Natural killer cell treated with Interleukin-12 subunit alpha and Interleukin-12 subunit beta and Interleukin-15 and Interleukin-18, amount 100 ng/mL, for 72 hours (primary cell): Measurements from ENCODE around the gene RALGPS1. TPM values are rescaled to one million over a fixed set of nuclear protein-coding genes. Genes with fewer than 3 reads are reported as not detected.

Experiments
- ATAC-seq, 2 donors: fragments of 150-1000 bp; cut with Tn5 transposase in 1 of 2; sonication (Bioruptor Pico), chemical (Tn5 transposase) in 1 of 2; 2 replicates each; pipeline ENCODE4 v1.10.0; 2021
- DNase-seq: peaks from one replicate; pipeline ENCODE4 v3.0.0; 2022; ENCODE audit warnings: low spot score
- H3K27ac Mint-ChIP-seq, 2 donors: 1 replicate in 1 of 2; 2 replicates in 1 of 2; pipeline ENCODE4 v1.8.0; 2022; ENCODE audit warnings: mixed read lengths in 2 of 2, mild to moderate bottlenecking in 1 of 2, moderate library complexity in 1 of 2
- H3K27me3 Mint-ChIP-seq, 2 donors: 1 replicate in 1 of 2; 2 replicates in 1 of 2; pipeline ENCODE4 v1.8.0; 2022; ENCODE audit warnings: mixed read lengths in 2 of 2
- H3K36me3 Mint-ChIP-seq: one replicate; pipeline ENCODE4 v1.8.0; 2022; ENCODE audit warnings: mixed read lengths
- H3K4me1 Mint-ChIP-seq, 2 donors: 1 replicate in 1 of 2; 2 replicates in 1 of 2; pipeline ENCODE4 v1.8.0; 2022; ENCODE audit warnings: low read depth in 2 of 2, mixed read lengths in 2 of 2, mild to moderate bottlenecking in 1 of 2
- H3K4me3 Mint-ChIP-seq: one replicate; pipeline ENCODE4 v1.8.0; 2022; ENCODE audit warnings: mixed read lengths
- H3K9me3 Mint-ChIP-seq: 2 replicates; pipeline ENCODE4 v1.8.0; 2022; ENCODE audit warnings: mixed read lengths
- total RNA-seq, 2 donors: library from RNA; stranded (reverse); gene quantifications; one replicate each; pipeline ENCODE4 v1.2.3, GENCODE V29; 2022

Gene RALGPS1
- total RNA-seq, 2 donors from 2014 or later: 4.4 to 7.0 TPM

- no peaks in the 10 kb centered on the region for H3K27me3 Mint-ChIP-seq
- H3K4me3 Mint-ChIP-seq: no peak overlapping the region
- H3K4me1 Mint-ChIP-seq: peaks cover 0 to 6% of the 10 kb centered on the region in 2 donors
- no peak overlapping the region for H3K27ac Mint-ChIP-seq
- ATAC-seq (no peak), DNase-seq (no peak)
- H3K9me3 Mint-ChIP-seq: no peaks in the 10 kb centered on the region
- H3K36me3 Mint-ChIP-seq: no peaks in the 10 kb centered on the region
These were observed 4.6 kb downstream of the RALGPS1 start for GRCh38 chr9:126919193-126919592.

DNA sequence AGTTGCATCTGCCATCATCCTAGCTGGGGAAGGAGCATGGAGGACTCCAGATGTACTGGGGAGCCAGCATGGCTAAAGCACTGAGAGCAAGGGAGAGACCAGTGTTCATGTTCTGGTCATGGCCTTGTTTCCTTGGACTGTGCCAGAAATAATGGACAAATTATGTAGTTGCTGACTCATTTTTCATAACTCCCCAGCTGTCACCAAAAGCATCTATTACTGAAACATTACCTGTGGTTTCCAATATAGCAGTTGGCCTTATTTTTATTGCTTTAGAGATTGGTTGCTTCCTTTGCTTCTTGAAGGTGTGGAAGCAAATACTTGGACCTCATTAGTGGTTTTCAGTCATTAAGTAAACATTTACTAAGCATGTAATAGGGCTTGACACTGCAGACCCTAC lies 11.3 kb downstream of the RALGPS1 start:
- H3K4me3 Mint-ChIP-seq: no peak overlapping the region
- no peak for ATAC-seq

GRCh38 chr9:126926364-126926763 lies 11.8 kb downstream of the RALGPS1 start:
- no peak for DNase-seq

More for the DNA sequence above, 11.3 kb downstream of the RALGPS1 start:
- Mint-ChIP-seq H3K27me3 (peaks cover 0 to 2% of the 10 kb centered on the region in 2 donors), H3K27ac (no peak overlapping the region), H3K36me3 (no peaks in the 10 kb centered on the region), H3K9me3 (no peaks in the 10 kb centered on the region), H3K4me1 (no peaks in the 10 kb centered on the region)
- DNase-seq: no peak

GRCh38 chr9:126927419-126927818 lies 12.8 kb downstream of the RALGPS1 start:
- no peak overlapping the region for H3K4me3 Mint-ChIP-seq
- DNase-seq (no peak), ATAC-seq (no peak)
- H3K36me3 Mint-ChIP-seq: no peaks in the 10 kb centered on the region
- no peaks in the 10 kb centered on the region for H3K4me1 Mint-ChIP-seq
- no peak overlapping the region for H3K27ac Mint-ChIP-seq
- peaks cover 0 to 2% of the 10 kb centered on the region in 2 donors for H3K27me3 Mint-ChIP-seq
- H3K9me3 Mint-ChIP-seq: no peaks in the 10 kb centered on the region

More at GRCh38 chr9:126926364-126926763, 11.8 kb downstream of the RALGPS1 start:
- ATAC-seq: peak in 1 of 2 donors; percentile 36
- no peaks in the 10 kb centered on the region for H3K36me3 Mint-ChIP-seq
- no peak overlapping the region for H3K4me3 Mint-ChIP-seq
- no peaks in the 10 kb centered on the region for H3K4me1 Mint-ChIP-seq
- H3K27me3 Mint-ChIP-seq: peaks cover 0 to 2% of the 10 kb centered on the region in 2 donors
- H3K27ac Mint-ChIP-seq: no peak overlapping the region
- H3K9me3 Mint-ChIP-seq: no peaks in the 10 kb centered on the region

GRCh38 chr9:126932871-126933321 lies 18.3 kb downstream of the RALGPS1 start:
- DNase-seq: no peak
- Mint-ChIP-seq H3K4me3 (no peak overlapping the region), H3K27ac (no peak overlapping the region), H3K9me3 (no peaks in the 10 kb centered on the region), H3K36me3 (no peaks in the 10 kb centered on the region), H3K4me1 (no peaks in the 10 kb centered on the region), H3K27me3 (peaks cover 0 to 4% of the 10 kb centered on the region in 2 donors)
- no peak for ATAC-seq

GRCh38 chr9:126933334-126933980 lies 18.9 kb downstream of the RALGPS1 start:
- Mint-ChIP-seq H3K36me3 (no peaks in the 10 kb centered on the region), H3K4me3 (no peak overlapping the region), H3K27ac (no peak overlapping the region), H3K27me3 (peaks cover 0 to 4% of the 10 kb centered on the region in 2 donors), H3K9me3 (no peaks in the 10 kb centered on the region), H3K4me1 (no peaks in the 10 kb centered on the region)
- ATAC-seq (no peak), DNase-seq (no peak)

DNA sequence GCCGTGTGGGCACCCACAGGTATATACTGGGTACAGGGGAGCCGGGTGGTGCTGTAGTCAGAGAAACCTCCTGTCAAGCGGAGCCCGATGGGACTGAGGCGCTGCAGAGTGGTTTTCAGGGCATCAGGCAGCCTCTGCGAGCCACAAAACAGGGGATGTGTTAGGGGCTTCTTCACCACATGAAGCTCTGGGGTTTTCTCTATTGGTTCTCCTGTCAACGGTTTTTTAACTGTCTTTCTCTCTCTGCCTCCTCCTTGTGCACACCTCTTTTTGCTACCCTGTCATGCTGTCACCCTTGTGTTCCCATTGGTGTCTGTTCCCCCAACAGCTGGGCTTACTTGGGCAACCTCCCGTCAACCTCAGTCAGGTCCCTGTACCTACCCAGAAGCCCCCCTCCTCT lies 19.9 kb downstream of the RALGPS1 start:
- peaks cover 0 to 2% of the 10 kb centered on the region in 2 donors for H3K27me3 Mint-ChIP-seq
- DNase-seq (no peak), ATAC-seq (no peak)
- no peak overlapping the region for H3K27ac Mint-ChIP-seq
- no peaks in the 10 kb centered on the region for H3K4me1 Mint-ChIP-seq
- H3K4me3 Mint-ChIP-seq: no peak overlapping the region
- H3K36me3 Mint-ChIP-seq: no peaks in the 10 kb centered on the region
- H3K9me3 Mint-ChIP-seq: no peaks in the 10 kb centered on the region

DNA sequence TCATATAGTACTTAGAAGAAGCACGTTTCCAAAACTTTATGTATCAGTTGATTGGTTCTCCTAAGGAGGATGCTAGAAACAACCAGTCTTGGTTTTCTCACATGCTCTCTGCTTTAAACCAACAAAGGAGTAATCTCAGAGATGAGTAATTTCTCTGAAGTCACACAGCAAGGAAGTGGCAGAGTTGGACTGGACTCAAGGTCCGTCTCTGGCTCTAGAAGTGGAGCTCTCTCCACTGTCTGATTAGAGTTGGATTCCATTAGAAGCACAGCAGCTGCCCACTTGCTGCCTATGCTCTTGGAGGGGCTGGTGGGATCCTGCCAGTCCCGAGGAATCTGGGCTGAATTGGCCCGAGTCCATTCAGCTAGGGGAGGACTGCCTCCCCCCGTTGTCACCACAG lies 21.0 kb downstream of the RALGPS1 start:
- no peak for DNase-seq
- Mint-ChIP-seq H3K9me3 (no peaks in the 10 kb centered on the region), H3K27ac (no peak overlapping the region), H3K36me3 (no peaks in the 10 kb centered on the region), H3K27me3 (peaks cover 0 to 2% of the 10 kb centered on the region in 2 donors), H3K4me1 (peaks cover 3% of the 10 kb centered on the region in 2 donors), H3K4me3 (no peak overlapping the region)
- ATAC-seq: no peak

DNA sequence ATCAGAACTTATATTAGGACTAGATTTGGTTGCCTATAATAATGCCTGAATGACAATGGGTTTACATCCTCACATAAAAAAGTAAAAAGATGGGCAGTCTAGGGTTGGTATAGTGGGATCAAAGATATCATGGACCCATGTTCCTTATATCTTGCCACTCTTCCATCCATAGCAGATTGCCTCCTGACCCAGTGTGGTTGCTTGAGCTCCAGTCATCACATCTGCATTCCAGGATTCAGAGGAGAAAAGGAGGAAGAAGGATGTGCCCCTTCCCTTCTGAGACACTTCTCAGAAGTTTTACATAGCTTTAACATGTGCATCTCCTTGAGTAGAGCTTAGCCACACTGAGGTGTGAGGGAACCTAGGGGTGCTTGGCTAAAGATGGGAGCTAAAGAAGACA lies 22.9 kb downstream of the RALGPS1 start:
- no peaks in the 10 kb centered on the region for H3K36me3 Mint-ChIP-seq
- no peak for ATAC-seq
- H3K27ac Mint-ChIP-seq: no peak overlapping the region
- peaks cover 0 to 2% of the 10 kb centered on the region in 2 donors for H3K27me3 Mint-ChIP-seq
- peaks cover 5% of the 10 kb centered on the region in 2 donors for H3K4me1 Mint-ChIP-seq
- no peak for DNase-seq
- H3K4me3 Mint-ChIP-seq: no peak overlapping the region
- H3K9me3 Mint-ChIP-seq: no peaks in the 10 kb centered on the region

DNA sequence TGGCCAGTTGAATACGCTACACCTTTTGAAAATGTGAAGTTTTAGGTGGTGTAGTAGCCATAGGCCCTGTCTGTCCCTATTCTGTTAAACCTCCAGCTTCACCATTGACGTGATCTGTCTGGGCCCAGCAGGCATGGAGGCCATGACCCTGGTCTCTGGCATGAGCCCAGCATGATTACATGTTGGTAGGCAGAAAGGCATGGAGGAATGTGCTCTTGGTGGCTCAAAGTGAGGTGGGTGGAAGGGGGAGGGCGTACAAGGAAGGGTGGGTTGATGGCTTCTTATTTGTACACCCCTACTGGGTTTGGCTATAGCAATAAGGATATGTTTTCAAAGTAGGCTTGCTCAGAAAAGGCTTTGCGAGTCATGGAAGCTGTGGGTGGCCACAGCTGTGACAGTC lies 23.7 kb downstream of the RALGPS1 start:
- Mint-ChIP-seq H3K27me3 (no peaks in the 10 kb centered on the region), H3K4me1 (peaks cover 5% of the 10 kb centered on the region in 2 donors), H3K36me3 (no peaks in the 10 kb centered on the region), H3K4me3 (no peak overlapping the region), H3K9me3 (no peaks in the 10 kb centered on the region), H3K27ac (no peak overlapping the region)
- ATAC-seq: no peak
- DNase-seq: no peak

DNA sequence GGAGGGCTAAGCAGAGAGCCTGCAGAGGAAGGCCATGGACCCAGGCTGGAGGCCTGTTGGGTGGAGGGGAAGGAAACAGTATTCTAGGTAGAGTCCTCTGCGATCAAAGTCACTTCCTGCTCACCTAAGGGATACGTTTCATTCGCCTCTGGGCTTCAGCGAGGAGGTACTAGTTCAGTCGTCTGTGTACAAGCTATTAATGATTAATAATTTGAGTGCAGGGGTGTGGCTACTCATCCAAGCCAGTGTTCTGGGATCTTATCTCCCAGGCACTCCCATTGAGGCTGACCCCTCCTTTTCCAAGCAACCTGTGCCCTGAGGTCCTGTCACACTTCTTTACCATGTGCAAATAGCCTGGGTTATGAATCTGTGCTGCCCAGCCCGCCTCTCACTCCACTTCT lies 25.2 kb downstream of the RALGPS1 start:
- no peak for ATAC-seq
- Mint-ChIP-seq H3K27me3 (no peaks in the 10 kb centered on the region), H3K4me3 (no peak overlapping the region), H3K27ac (no peak overlapping the region), H3K9me3 (no peaks in the 10 kb centered on the region), H3K4me1 (peaks cover 5% of the 10 kb centered on the region in 2 donors), H3K36me3 (no peaks in the 10 kb centered on the region)
- no peak for DNase-seq

DNA sequence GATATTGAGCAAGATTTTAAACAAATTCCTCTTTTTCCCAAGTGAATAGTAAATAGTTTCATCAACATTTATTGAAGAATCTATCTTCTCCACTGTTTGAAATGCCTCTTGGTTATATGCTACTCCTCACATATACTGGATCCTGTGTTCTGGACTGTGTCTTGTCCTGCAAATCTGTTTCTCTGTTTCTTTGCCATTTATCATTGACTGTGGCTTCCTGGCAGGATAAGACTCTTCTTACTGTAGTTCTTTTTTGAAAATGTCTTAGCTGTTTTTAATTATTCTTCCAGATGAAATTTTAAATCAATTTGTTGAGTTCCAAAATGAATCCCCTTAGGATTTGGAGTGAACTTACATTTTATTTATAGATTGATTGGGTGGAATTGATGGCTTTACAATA lies 27.8 kb downstream of the RALGPS1 start:
- peaks cover 0 to 3% of the 10 kb centered on the region in 2 donors for H3K27me3 Mint-ChIP-seq
- no peaks in the 10 kb centered on the region for H3K9me3 Mint-ChIP-seq

GRCh38 chr9:126945682-126946081 lies 31.1 kb downstream of the RALGPS1 start:
- Mint-ChIP-seq H3K27ac (no peak overlapping the region), H3K4me3 (no peak overlapping the region), H3K4me1 (peaks cover 2% of the 10 kb centered on the region in 2 donors), H3K9me3 (no peaks in the 10 kb centered on the region), H3K36me3 (no peaks in the 10 kb centered on the region), H3K27me3 (peaks cover 0 to 3% of the 10 kb centered on the region in 2 donors)
- ATAC-seq: no peak
- no peak for DNase-seq

More for the DNA sequence above, 27.8 kb downstream of the RALGPS1 start:
- no peak overlapping the region for H3K4me3 Mint-ChIP-seq
- ATAC-seq: no peak
- DNase-seq: no peak
- H3K27ac Mint-ChIP-seq: no peak overlapping the region
- H3K36me3 Mint-ChIP-seq: no peaks in the 10 kb centered on the region
- H3K4me1 Mint-ChIP-seq: peaks cover 5% of the 10 kb centered on the region in 2 donors

- Mint-ChIP-seq H3K36me3 (no peaks in the 10 kb centered on the region), H3K9me3 (no peaks in the 10 kb centered on the region), H3K27me3 (peaks cover 0 to 8% of the 10 kb centered on the region in 2 donors), H3K27ac (no peak overlapping the region), H3K4me3 (no peak overlapping the region), H3K4me1 (no peaks in the 10 kb centered on the region)
- DNase-seq (no peak), ATAC-seq (no peak)
These were observed 32.9 kb downstream of the RALGPS1 start for GRCh38 chr9:126947529-126947928.
